Measurements from ENCODE around the gene CADPS. TPM values are rescaled to one million over a fixed set of nuclear protein-coding genes. Genes with fewer than 3 reads are reported as not detected.

The CADPS gene
- polyA plus RNA-seq, 1 experiment = 0.12 TPM

- CTCF ChIA-PET = no interaction called here
- Histone ChIP-seq H3K9me3 (ENCODE audit: control insufficient read depth, insufficient read depth, low read length) (no peaks in the 10 kb centered on the region), H3K4me3 (ENCODE audit: low read depth, low read length) (no peak overlapping the region), H3K27me3 (ENCODE audit: control insufficient read depth, insufficient read depth, low read length) (no peaks in the 10 kb centered on the region), H3K27ac (ENCODE audit: low read depth, low read length) (no peak overlapping the region)
- no peak for DNase-seq (ENCODE audit: low read depth, low spot score)
- POLR2A ChIA-PET = no interaction called here
- no peak for TF ChIP-seq CTCF (IDR thresholded peaks at IDR 0.05; ENCODE audit: low read depth, low read length)
Measured at GRCh38 chr3:62895901-62896300, 20.7 kb upstream of the CADPS start.

GRCh38 chr3:62892951-62893350 lies 17.7 kb upstream of the CADPS start:
- Histone ChIP-seq H3K27ac (ENCODE audit: low read depth, low read length) (no peak overlapping the region), H3K27me3 (ENCODE audit: control insufficient read depth, insufficient read depth, low read length) (no peaks in the 10 kb centered on the region), H3K9me3 (ENCODE audit: control insufficient read depth, insufficient read depth, low read length) (no peaks in the 10 kb centered on the region), H3K4me3 (ENCODE audit: low read depth, low read length) (no peak overlapping the region)
- TF ChIP-seq CTCF (IDR thresholded peaks at IDR 0.05; ENCODE audit: low read depth, low read length) = no peak
- ChIA-PET POLR2A (no interaction called here), CTCF (no interaction called here)
- no peak for DNase-seq (ENCODE audit: low read depth, low spot score)

GRCh38 chr3:62892045-62892444 lies 16.8 kb upstream of the CADPS start:
- CTCF ChIA-PET = no interaction called here
- POLR2A ChIA-PET = no interaction called here
- TF ChIP-seq CTCF (IDR thresholded peaks at IDR 0.05; ENCODE audit: low read depth, low read length) = no peak
- Histone ChIP-seq H3K4me3 (ENCODE audit: low read depth, low read length) (no peak overlapping the region), H3K9me3 (ENCODE audit: control insufficient read depth, insufficient read depth, low read length) (no peaks in the 10 kb centered on the region), H3K27me3 (ENCODE audit: control insufficient read depth, insufficient read depth, low read length) (no peaks in the 10 kb centered on the region), H3K27ac (ENCODE audit: low read depth, low read length) (no peak overlapping the region)
- no peak for DNase-seq (ENCODE audit: low read depth, low spot score)

GRCh38 chr3:62888778-62889177 lies 13.6 kb upstream of the CADPS start:
- ChIA-PET POLR2A (no interaction called here), CTCF (no interaction called here)
- Histone ChIP-seq H3K27ac (ENCODE audit: low read depth, low read length) (no peak overlapping the region), H3K27me3 (ENCODE audit: control insufficient read depth, insufficient read depth, low read length) (no peaks in the 10 kb centered on the region), H3K4me3 (ENCODE audit: low read depth, low read length) (no peak overlapping the region), H3K9me3 (ENCODE audit: control insufficient read depth, insufficient read depth, low read length) (no peaks in the 10 kb centered on the region)
- TF ChIP-seq CTCF (IDR thresholded peaks at IDR 0.05; ENCODE audit: low read depth, low read length) = no peak
- DNase-seq (ENCODE audit: low read depth, low spot score) = no peak

GRCh38 chr3:62888180-62888579 lies 13.0 kb upstream of the CADPS start:
- Histone ChIP-seq H3K27me3 (ENCODE audit: control insufficient read depth, insufficient read depth, low read length) (no peaks in the 10 kb centered on the region), H3K27ac (ENCODE audit: low read depth, low read length) (no peak overlapping the region), H3K4me3 (ENCODE audit: low read depth, low read length) (no peak overlapping the region), H3K9me3 (ENCODE audit: control insufficient read depth, insufficient read depth, low read length) (no peaks in the 10 kb centered on the region)
- no peak for DNase-seq (ENCODE audit: low read depth, low spot score)
- no peak for TF ChIP-seq CTCF (IDR thresholded peaks at IDR 0.05; ENCODE audit: low read depth, low read length)
- ChIA-PET POLR2A (no interaction called here), CTCF (no interaction called here)
